Esophagus muscularis mucosa (tissue), 4 donors: ENCODE data around the gene MTUS2.

Experiments
- EP300 ChIP-seq: sonication (generic); formaldehyde crosslinking; IDR thresholded peaks from one replicate; pipeline ENCODE4 v1.6.1; 2017; ENCODE audit warnings: antibody characterized with exemption
- POLR2A ChIP-seq: fragments of 450-650 bp; IDR thresholded peaks from one replicate; pipeline ENCODE4 v1.6.1; 2017; ENCODE audit warnings: antibody characterized with exemption, moderate library complexity, mild to moderate bottlenecking, low read depth
- POLR2AphosphoS5 ChIP-seq, 2 donors: sonication (generic); formaldehyde crosslinking; IDR thresholded peaks; one replicate each; pipeline ENCODE4 v1.6.1; 2017; ENCODE audit warnings: antibody characterized with exemption in 2 of 2
- TF ChIP-seq, protein P1 (sequence below), 3 experiments: fragments of 200-600 bp in 2 of 3; fragments of 450-650 bp in 1 of 3; sonication (generic) in 2 of 3; IDR thresholded peaks; one replicate each; pipeline ENCODE4 v1.5.1; 2017 to 2019; ENCODE audit warnings: antibody characterized with exemption in 3 of 3, mild to moderate bottlenecking in 2 of 3, moderate library complexity in 1 of 3

DNA sequence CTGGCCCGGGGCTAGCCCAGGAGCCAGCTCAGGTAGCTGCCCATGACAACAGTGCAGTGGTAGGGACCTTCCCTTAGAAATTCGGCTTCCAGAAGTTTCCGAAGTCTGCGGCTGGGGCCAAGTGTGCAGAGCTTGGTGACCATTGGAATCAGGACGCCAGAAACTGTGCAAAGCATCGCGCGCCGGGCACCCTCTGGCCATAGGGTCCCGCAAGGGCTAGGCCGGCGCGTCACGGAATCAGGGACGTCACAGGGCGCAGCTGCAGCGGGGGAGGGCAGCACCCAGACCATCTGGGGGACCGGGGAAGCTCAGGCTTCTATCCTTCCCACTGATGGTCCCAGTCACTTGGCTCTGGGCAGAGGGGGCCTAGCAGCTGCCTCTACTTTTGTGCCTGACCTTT, 219.1 kb downstream of the MTUS2 start:
- TF ChIP-seq, protein P1, sequence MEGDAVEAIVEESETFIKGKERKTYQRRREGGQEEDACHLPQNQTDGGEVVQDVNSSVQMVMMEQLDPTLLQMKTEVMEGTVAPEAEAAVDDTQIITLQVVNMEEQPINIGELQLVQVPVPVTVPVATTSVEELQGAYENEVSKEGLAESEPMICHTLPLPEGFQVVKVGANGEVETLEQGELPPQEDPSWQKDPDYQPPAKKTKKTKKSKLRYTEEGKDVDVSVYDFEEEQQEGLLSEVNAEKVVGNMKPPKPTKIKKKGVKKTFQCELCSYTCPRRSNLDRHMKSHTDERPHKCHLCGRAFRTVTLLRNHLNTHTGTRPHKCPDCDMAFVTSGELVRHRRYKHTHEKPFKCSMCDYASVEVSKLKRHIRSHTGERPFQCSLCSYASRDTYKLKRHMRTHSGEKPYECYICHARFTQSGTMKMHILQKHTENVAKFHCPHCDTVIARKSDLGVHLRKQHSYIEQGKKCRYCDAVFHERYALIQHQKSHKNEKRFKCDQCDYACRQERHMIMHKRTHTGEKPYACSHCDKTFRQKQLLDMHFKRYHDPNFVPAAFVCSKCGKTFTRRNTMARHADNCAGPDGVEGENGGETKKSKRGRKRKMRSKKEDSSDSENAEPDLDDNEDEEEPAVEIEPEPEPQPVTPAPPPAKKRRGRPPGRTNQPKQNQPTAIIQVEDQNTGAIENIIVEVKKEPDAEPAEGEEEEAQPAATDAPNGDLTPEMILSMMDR (IDR thresholded peaks at IDR 0.05), result no peak
- TF ChIP-seq POLR2AphosphoS5 (IDR thresholded peaks at IDR 0.05) (no peak), EP300 (no peak), POLR2A (no peak)
